ENCODE results near the gene ECSCR. TPM values are rescaled to one million over a fixed set of nuclear protein-coding genes. Genes with fewer than 3 reads are reported as not detected.
A peak's percentile ranks its signal among the peaks of the same experiment; 100 is the strongest.

The ECSCR gene
- total and polyA plus RNA-seq, 7 donors = 7.6 to 25.4 (median 13.3) TPM

DNA sequence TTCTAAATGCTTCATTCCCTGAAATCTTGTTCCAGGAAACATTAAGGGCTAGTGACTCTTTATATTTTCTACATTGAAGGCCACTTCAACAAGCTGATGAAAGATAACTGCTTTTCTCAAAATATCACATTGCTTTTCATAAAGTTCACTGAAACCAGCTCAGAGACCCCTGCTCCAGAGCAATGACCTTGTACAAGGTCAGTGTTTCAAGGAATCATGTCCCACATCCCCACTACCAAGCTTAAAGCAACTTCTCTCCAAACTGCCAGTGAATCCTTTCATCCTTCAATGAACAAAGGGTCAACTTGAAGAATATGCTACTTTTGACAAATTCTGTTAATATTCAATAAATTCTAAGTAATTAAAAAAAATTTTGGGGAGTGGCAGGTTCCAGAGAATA is 46.7 kb downstream of the ECSCR start:
- intact Hi-C loops (cut with DNase I) = loop anchor here in 1 of 2 donors (10.0 kb wide), 1 partner anchor 349 kb away; no protein-coding TSS in a partner anchor
- TF ChIP-seq, protein P1, sequence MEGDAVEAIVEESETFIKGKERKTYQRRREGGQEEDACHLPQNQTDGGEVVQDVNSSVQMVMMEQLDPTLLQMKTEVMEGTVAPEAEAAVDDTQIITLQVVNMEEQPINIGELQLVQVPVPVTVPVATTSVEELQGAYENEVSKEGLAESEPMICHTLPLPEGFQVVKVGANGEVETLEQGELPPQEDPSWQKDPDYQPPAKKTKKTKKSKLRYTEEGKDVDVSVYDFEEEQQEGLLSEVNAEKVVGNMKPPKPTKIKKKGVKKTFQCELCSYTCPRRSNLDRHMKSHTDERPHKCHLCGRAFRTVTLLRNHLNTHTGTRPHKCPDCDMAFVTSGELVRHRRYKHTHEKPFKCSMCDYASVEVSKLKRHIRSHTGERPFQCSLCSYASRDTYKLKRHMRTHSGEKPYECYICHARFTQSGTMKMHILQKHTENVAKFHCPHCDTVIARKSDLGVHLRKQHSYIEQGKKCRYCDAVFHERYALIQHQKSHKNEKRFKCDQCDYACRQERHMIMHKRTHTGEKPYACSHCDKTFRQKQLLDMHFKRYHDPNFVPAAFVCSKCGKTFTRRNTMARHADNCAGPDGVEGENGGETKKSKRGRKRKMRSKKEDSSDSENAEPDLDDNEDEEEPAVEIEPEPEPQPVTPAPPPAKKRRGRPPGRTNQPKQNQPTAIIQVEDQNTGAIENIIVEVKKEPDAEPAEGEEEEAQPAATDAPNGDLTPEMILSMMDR (IDR thresholded peaks at IDR 0.05) = no peak
- Histone ChIP-seq H3K36me3 (ENCODE audit: insufficient read depth in 1 of 2, low read depth in 1 of 2) (peaks cover 0 to 9% of the 10 kb centered on the region in 2 donors), H3K4me1 (peaks cover 64% of the 10 kb centered on the region), H3K27ac (peak overlapping the region; percentile 85), H3K9me3 (no peaks in the 10 kb centered on the region), H3K27me3 (ENCODE audit: insufficient read depth in 3 of 3, low read length in 2 of 3) (no peaks in the 10 kb centered on the region), H3K4me3 (no peak overlapping the region)
- DNase-seq (no peak), ATAC-seq (no peak)

DNA sequence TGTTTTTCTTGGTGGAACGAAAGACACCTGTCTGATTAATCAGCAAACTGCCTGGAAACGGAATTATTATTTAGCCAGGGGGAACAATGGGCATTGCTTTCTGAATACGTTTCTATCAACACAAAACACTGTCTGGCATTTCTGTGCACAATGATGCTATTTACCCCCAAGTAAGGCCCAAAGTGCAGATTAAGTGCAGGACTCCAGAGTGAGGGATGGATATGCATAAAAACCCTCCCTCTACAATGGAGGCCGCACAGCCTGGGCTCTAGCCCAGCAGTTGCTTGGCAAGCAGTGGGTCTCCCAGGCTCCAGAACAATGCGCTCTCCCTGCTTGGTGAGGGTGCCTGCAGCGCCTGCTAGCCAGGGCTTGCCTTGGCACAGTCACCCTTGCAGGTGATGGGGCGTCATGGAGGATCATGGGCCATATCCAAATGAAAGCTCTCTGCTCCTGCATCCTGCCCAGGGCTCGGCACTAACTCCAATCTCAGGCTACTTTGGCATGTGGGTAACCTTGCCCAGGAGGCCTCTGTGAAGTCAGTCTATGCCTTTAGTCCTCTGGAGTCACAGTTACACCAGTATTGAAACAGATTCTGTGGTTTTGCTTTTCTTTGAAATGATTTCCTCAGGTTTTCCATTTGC is 47.2 kb downstream of the ECSCR start:
- WGBS, 3 donors = 17 to 25% (median 19%) methylated on average over 8 of the region's 8 CpGs
- peaks cover 0 to 9% of the 10 kb centered on the region in 2 donors for H3K36me3 ChIP-seq (ENCODE audit: insufficient read depth in 1 of 2, low read depth in 1 of 2)

DNA sequence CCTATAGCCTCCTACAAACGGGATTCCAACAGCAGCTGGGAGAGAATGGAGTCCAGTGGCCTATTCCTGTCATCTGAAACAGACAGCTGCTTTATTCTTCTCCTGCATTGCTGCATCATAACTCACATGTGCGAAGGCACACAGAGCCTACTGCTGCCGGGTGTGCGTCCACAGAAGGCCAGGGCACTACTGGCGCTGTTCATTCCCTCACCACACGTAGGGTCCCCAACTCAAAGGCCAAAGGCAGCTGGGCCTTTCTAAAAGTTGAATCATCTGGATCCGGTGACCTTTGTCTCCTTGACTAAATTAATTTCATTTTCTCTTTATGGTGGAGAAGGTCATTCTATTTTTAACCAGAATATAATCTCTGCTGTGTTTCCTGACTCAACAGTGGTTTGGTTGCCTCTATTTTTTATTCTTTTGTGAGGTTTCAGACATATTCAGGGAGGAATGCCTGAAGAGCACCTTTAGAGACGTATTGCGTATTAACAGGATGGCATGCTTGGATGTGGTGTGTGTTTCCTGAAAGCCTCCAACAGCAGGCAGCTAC is 47.9 kb downstream of the ECSCR start:
- Histone ChIP-seq H3K4me1 (peaks cover 71% of the 10 kb centered on the region), H3K4me3 (no peak overlapping the region), H3K27me3 (ENCODE audit: insufficient read depth in 3 of 3, low read length in 2 of 3) (no peaks in the 10 kb centered on the region), H3K27ac (peak overlapping the region; percentile 85), H3K36me3 (ENCODE audit: insufficient read depth in 1 of 2, low read depth in 1 of 2) (peaks cover 0 to 9% of the 10 kb centered on the region in 2 donors), H3K9me3 (no peaks in the 10 kb centered on the region)
- intact Hi-C loops (cut with DNase I) = loop anchor here in 1 of 2 donors (10.0 kb wide), 1 partner anchor 350 kb away; no protein-coding TSS in a partner anchor
- DNase-seq (peak; percentile 39 to 70), ATAC-seq (peak; percentile 69 to 82 (median 76))
- TF ChIP-seq, protein P1 (IDR thresholded peaks at IDR 0.05) = no peak
- WGBS, 3 donors = 20 to 22% (median 22%) methylated on average over 9 of the region's 9 CpGs

More for the DNA sequence above, 47.2 kb downstream of the ECSCR start:
- Histone ChIP-seq H3K27ac (peak overlapping the region; percentile 85), H3K27me3 (ENCODE audit: insufficient read depth in 3 of 3, low read length in 2 of 3) (no peaks in the 10 kb centered on the region), H3K4me1 (peaks cover 68% of the 10 kb centered on the region), H3K4me3 (no peak overlapping the region), H3K9me3 (no peaks in the 10 kb centered on the region)
- intact Hi-C loops (cut with DNase I) = loop anchor here in 1 of 2 donors (10.0 kb wide), 1 partner anchor 349 kb away; no protein-coding TSS in a partner anchor
- TF ChIP-seq, protein P1 (IDR thresholded peaks at IDR 0.05) = no peak
- DNase-seq (peak; percentile 21 to 63), ATAC-seq (peak; percentile 41 to 61 (median 52))

DNA sequence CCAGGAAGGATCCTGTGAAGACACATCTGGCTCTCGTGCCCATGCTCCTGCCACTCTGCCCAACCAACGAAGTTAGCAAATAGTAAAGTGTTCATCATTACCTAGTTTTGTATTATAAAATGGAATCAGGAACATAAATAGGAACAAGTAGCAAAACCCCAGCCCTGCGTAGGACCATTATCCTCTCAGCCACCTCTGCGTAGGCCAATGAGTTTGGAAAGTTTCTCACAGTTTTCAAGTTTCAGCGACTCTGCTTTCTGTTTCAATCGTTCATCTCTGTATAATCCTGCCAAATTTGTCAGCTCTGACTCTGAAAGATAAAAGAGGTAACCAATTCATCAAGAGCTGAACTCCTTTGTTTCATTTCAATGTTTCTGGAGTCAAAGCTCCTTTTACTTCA is 48.6 kb downstream of the ECSCR start:
- 65 to 80% (median 68%) methylated on average over 6 of the region's 6 CpGs for WGBS, 3 donors

More for the DNA sequence above, 48.6 kb downstream of the ECSCR start:
- peak overlapping the region; percentile 85 for H3K27ac ChIP-seq
- no peaks in the 10 kb centered on the region for H3K9me3 ChIP-seq
- ATAC-seq (no peak), DNase-seq (no peak)
- no peak overlapping the region for H3K4me3 ChIP-seq
- TF ChIP-seq, protein P1 (IDR thresholded peaks at IDR 0.05) = no peak
- intact Hi-C loops (cut with DNase I) = loop anchor here in 1 of 2 donors (10.0 kb wide), 1 partner anchor 351 kb away; no protein-coding TSS in a partner anchor
- no peaks in the 10 kb centered on the region for H3K27me3 ChIP-seq (ENCODE audit: insufficient read depth in 3 of 3, low read length in 2 of 3)
- peaks cover 64% of the 10 kb centered on the region for H3K4me1 ChIP-seq
- peaks cover 0 to 9% of the 10 kb centered on the region in 2 donors for H3K36me3 ChIP-seq (ENCODE audit: insufficient read depth in 1 of 2, low read depth in 1 of 2)
